Mesenchymal stem cell (in vitro differentiated cells and primary cell): ENCODE results near the gene PNCK.

Source experiments
- DNase-seq: peaks from one replicate; pipeline ENCODE4 v3.0.0-alpha.2; 2013
- H2AFZ ChIP-seq: one replicate; pipeline ENCODE4 v1.6.1; 2013; ENCODE audit warnings: low read depth, mild to moderate bottlenecking, control low read depth, inconsistent platforms, low read length, moderate library complexity
- H2AK5ac ChIP-seq: 2 replicates; pipeline ENCODE4 v1.6.1; 2013; ENCODE audit warnings: low read length, moderate library complexity, mild to moderate bottlenecking, inconsistent platforms; ENCODE audit not compliant: severe bottlenecking
- H2BK120ac ChIP-seq: one replicate; pipeline ENCODE4 v1.6.1; 2013; ENCODE audit warnings: low read depth, mild to moderate bottlenecking, inconsistent platforms, low read length, moderate library complexity
- H2BK12ac ChIP-seq, 2 experiments: one replicate each; pipeline ENCODE4 v1.6.1; 2013; ENCODE audit warnings: inconsistent platforms in 2 of 2, low read length in 2 of 2, mild to moderate bottlenecking in 2 of 2, moderate library complexity in 2 of 2, control low read depth in 1 of 2
- H2BK15ac ChIP-seq: one replicate; pipeline ENCODE4 v1.6.1; 2013; ENCODE audit warnings: mild to moderate bottlenecking, low read depth, inconsistent platforms; ENCODE audit not compliant: poor library complexity, severe bottlenecking
- H2BK5ac ChIP-seq: 2 replicates; pipeline ENCODE4 v1.6.1; 2013; ENCODE audit warnings: low read depth, mild to moderate bottlenecking, low read length, control low read depth, inconsistent platforms; ENCODE audit not compliant: poor library complexity, severe bottlenecking
- H3K14ac ChIP-seq, 2 experiments: one replicate each; pipeline ENCODE4 v1.6.1; 2013; ENCODE audit warnings: inconsistent platforms in 2 of 2, low read length in 2 of 2, control low read depth in 1 of 2, mild to moderate bottlenecking in 1 of 2, moderate library complexity in 1 of 2
- H3K18ac ChIP-seq, 2 experiments: one replicate each; pipeline ENCODE4 v1.6.1; 2013; ENCODE audit warnings: inconsistent platforms in 2 of 2, low read length in 2 of 2, control low read depth in 1 of 2, low read depth in 1 of 2, mild to moderate bottlenecking in 1 of 2
- H3K23ac ChIP-seq, 2 experiments: one replicate each; pipeline ENCODE4 v1.6.1; 2013; ENCODE audit warnings: inconsistent platforms in 2 of 2, low read length in 2 of 2, mild to moderate bottlenecking in 2 of 2, moderate library complexity in 2 of 2, control low read depth in 1 of 2
- H3K27ac ChIP-seq: 2 replicates; pipeline ENCODE4 v1.5.1; 2013; ENCODE audit warnings: mild to moderate bottlenecking, moderate library complexity, low read length, control low read depth, inconsistent platforms; ENCODE audit not compliant: poor library complexity, severe bottlenecking
- H3K27me3 ChIP-seq, 2 experiments: 2 replicates each; pipeline versions ENCODE4 v1.6.1 to v1.7.0; 2013; ENCODE audit warnings: low read length in 2 of 2, mild to moderate bottlenecking in 2 of 2, moderate library complexity in 2 of 2, control low read depth in 1 of 2, inconsistent platforms in 1 of 2; ENCODE audit not compliant: control insufficient read depth in 1 of 2, insufficient read depth in 1 of 2
- H3K36me3 ChIP-seq, 2 experiments: 2 replicates each; pipeline versions ENCODE4 v1.6.1 to v1.7.0; 2013; ENCODE audit warnings: low read length in 2 of 2, control low read depth in 1 of 2, inconsistent platforms in 1 of 2, low read depth in 1 of 2, mild to moderate bottlenecking in 1 of 2; ENCODE audit not compliant: insufficient read depth in 2 of 2, control insufficient read depth in 1 of 2
- H3K4ac ChIP-seq, 2 experiments: one replicate each; pipeline ENCODE4 v1.6.1; 2013; ENCODE audit warnings: inconsistent platforms in 2 of 2, low read length in 2 of 2, mild to moderate bottlenecking in 2 of 2, moderate library complexity in 2 of 2, control low read depth in 1 of 2, low read depth in 1 of 2
- H3K4me1 ChIP-seq: 2 replicates; pipeline ENCODE4 v1.6.1; 2013; ENCODE audit warnings: low read depth, low read length, control low read depth; ENCODE audit not compliant: control insufficient read depth, insufficient read depth
- H3K4me2 ChIP-seq: 2 replicates; pipeline ENCODE4 v1.6.1; 2013; ENCODE audit warnings: low read length, mild to moderate bottlenecking, inconsistent platforms; ENCODE audit not compliant: poor library complexity, severe bottlenecking
- H3K4me3 ChIP-seq, 2 experiments: 2 replicates each; pipeline versions ENCODE4 v1.5.1 to v1.7.0; 2013; ENCODE audit warnings: low read length in 2 of 2, mild to moderate bottlenecking in 2 of 2, control low read depth in 1 of 2, low read depth in 1 of 2; ENCODE audit not compliant: insufficient read depth in 1 of 2
- H3K79me1 ChIP-seq: replicated peaks from 2 replicates; pipeline ENCODE4 v1.6.1; 2013; ENCODE audit warnings: mild to moderate bottlenecking, control low read depth, low read length, inconsistent platforms; ENCODE audit not compliant: poor library complexity, severe bottlenecking
- H3K9ac ChIP-seq: 2 replicates; pipeline ENCODE4 v1.7.0; 2013; ENCODE audit warnings: mild to moderate bottlenecking, low read length, moderate library complexity
- H3K9me3 ChIP-seq: 2 replicates; pipeline ENCODE4 v1.7.0; 2013; ENCODE audit warnings: mild to moderate bottlenecking, low read length; ENCODE audit not compliant: control insufficient read depth
- H4K8ac ChIP-seq: one replicate; pipeline ENCODE4 v1.6.1; 2013; ENCODE audit warnings: inconsistent platforms, mild to moderate bottlenecking, low read length, moderate library complexity
- H4K91ac ChIP-seq: one replicate; pipeline ENCODE4 v1.6.1; 2013; ENCODE audit warnings: mild to moderate bottlenecking, low read length, inconsistent platforms
- whole genome bisulfite sequencing: methylation state at CpG from one replicate; pipeline ENCODE4 v1.1.7; 2013; ENCODE audit warnings: mixed read lengths; 5-methylcytosine and 5-hydroxymethylcytosine counted together

The PNCK gene

GRCh38 chrX:153640736-153641575 lies 32.7 kb downstream of the PNCK start:
- H3K18ac ChIP-seq = no peak overlapping the region
- WGBS = 42% methylated on average over 15 of the region's 26 CpGs
- H4K91ac ChIP-seq = no peak overlapping the region
- no peak overlapping the region for H3K23ac ChIP-seq
- H2BK120ac ChIP-seq = no peak overlapping the region
- no peak overlapping the region for H2BK12ac ChIP-seq
- H2BK5ac ChIP-seq = no peak overlapping the region
- H3K4me2 ChIP-seq = no peak overlapping the region
- H3K27me3 ChIP-seq = peaks cover 38 to 80% of the 10 kb centered on the region in 2 experiments
- no peak overlapping the region for H3K4ac ChIP-seq
- H3K36me3 ChIP-seq = no peaks in the 10 kb centered on the region
- no peak overlapping the region for H2AFZ ChIP-seq
- H3K4me3 ChIP-seq = no peak overlapping the region
- DNase-seq = no peak
- H3K14ac ChIP-seq = no peak overlapping the region
- H3K9ac ChIP-seq = no peak overlapping the region
- peaks cover 25% of the 10 kb centered on the region for H3K4me1 ChIP-seq
- H3K9me3 ChIP-seq = no peaks in the 10 kb centered on the region
- H2BK15ac ChIP-seq = no peak overlapping the region
- no peak overlapping the region for H2AK5ac ChIP-seq
- H3K79me1 ChIP-seq = no peaks in the 10 kb centered on the region
- H4K8ac ChIP-seq = no peak overlapping the region
- H3K27ac ChIP-seq = no peak overlapping the region

GRCh38 chrX:153640045-153640686 lies 33.4 kb downstream of the PNCK start:
- 89% methylated on average over 22 of the region's 23 CpGs for WGBS
- Histone ChIP-seq H3K4me2 (no peak overlapping the region), H3K18ac (no peak overlapping the region), H3K23ac (no peak overlapping the region), H2AFZ (no peak overlapping the region), H3K4me3 (no peak overlapping the region), H3K79me1 (no peaks in the 10 kb centered on the region), H3K14ac (no peak overlapping the region), H4K91ac (no peak overlapping the region), H3K36me3 (no peaks in the 10 kb centered on the region), H2BK15ac (no peak overlapping the region), H2BK120ac (no peak overlapping the region), H3K27ac (no peak overlapping the region), H2BK5ac (no peak overlapping the region), H3K9me3 (no peaks in the 10 kb centered on the region), H3K4me1 (peaks cover 25% of the 10 kb centered on the region), H2BK12ac (no peak overlapping the region), H3K9ac (no peak overlapping the region), H2AK5ac (no peak overlapping the region), H3K27me3 (peaks cover 30 to 80% of the 10 kb centered on the region in 2 experiments), H3K4ac (no peak overlapping the region), H4K8ac (no peak overlapping the region)
- DNase-seq = no peak

- Histone ChIP-seq H4K91ac (no peak overlapping the region), H3K9me3 (no peaks in the 10 kb centered on the region), H3K18ac (no peak overlapping the region), H4K8ac (no peak overlapping the region), H2BK12ac (no peak overlapping the region), H3K14ac (no peak overlapping the region), H3K4me2 (peak overlapping the region; percentile 16), H2BK15ac (no peak overlapping the region), H2BK120ac (no peak overlapping the region), H3K4me3 (no peak overlapping the region), H3K27me3 (peaks cover 22 to 80% of the 10 kb centered on the region in 2 experiments), H3K79me1 (no peaks in the 10 kb centered on the region), H2AK5ac (no peak overlapping the region), H3K4ac (no peak overlapping the region), H3K4me1 (peaks cover 20% of the 10 kb centered on the region), H3K23ac (no peak overlapping the region), H3K27ac (no peak overlapping the region), H3K9ac (no peak overlapping the region), H3K36me3 (no peaks in the 10 kb centered on the region), H2BK5ac (no peak overlapping the region), H2AFZ (no peak overlapping the region)
- 91% methylated on average over 21 of the region's 28 CpGs for WGBS
- DNase-seq = no peak
Observed at GRCh38 chrX:153639177-153640044, 34.2 kb downstream of the PNCK start.
